GM19397 (cell line): ENCODE measurements around the gene EVC.
"Not testable (repeated sequence)": the region's sequence is repeated elsewhere in the genome, so short reads cannot be mapped to it uniquely, and the experiment has no call there.

Experiments used
- ATAC-seq: cut with Tn5 transposase; IDR thresholded peaks from one replicate; pipeline ENCODE4 v1.9.1; 2021; ENCODE audit warnings: mild to moderate bottlenecking, moderate library complexity; ENCODE audit not compliant: unreplicated experiment

The EVC gene

GRCh38 chr4:5836943-5837342 is 125.9 kb downstream of the EVC start:
- ATAC-seq = no peak

GRCh38 chr4:5837483-5837882 is 126.5 kb downstream of the EVC start:
- not testable (repeated sequence) for ATAC-seq

DNA sequence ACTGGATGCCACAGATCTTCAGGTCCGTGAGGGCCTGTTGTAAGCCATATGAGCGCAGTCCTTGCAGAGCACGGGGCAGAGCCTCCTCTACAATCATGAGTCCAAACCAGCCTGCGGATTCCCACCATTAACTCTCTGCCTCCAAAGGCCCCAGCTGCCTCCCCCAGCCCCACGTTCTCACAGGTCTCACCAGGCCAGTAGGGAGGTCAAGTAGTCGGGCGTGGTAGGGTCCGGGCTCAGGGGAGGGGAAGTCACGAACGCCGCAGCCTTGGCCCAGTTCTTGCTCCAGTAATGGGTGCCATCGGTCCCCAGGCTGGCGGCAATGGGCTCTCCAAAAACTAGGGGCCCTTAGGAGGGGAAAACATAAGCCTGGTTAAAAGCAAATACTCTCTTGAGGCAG is 128.3 kb downstream of the EVC start:
- ATAC-seq = no peak

DNA sequence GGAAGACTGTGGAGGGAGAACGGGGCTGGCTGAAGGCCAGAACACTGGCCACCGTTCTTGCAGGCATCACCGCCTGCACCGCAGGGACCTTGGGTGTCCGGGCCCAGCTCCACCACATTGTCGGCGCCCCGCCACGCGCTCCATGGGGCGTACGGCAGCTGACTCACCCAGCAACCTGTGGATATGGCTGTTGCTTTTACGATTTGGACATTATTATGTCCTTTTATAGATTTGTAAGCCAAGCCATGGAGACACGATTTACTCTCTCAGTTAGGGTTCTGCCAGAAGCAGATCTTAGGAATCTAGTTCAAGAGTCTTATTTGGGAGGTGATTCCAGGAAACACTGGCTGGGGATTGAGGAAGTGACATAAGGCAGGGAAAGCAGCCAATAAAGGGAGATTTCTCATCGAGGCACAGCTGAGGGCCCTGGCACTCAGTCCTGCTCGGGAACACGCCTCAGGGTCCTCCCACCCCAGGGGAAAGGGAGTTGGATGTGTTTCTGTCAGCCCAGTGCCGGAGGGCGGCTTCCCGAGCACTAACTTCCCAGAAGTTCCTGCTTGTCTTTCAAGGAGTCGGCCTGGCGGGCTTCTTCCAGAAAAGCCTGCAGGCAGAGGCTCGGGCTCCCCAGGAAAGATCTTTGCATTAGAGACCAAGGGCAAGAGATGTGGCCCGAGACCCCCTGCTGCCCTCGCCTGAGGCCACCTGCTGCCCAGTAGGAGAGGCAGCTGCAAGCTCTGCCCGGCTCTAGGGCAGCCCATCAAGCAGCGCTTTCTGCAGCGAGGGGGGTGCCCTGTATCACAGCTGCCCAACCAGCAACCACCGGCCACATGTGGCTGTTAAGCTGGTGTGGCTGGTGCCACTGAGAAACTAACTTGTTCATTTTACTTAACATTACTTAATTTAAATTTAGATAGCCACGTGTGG is 129.0 kb downstream of the EVC start:
- no peak for ATAC-seq

GRCh38 chr4:5842456-5842855 is 131.5 kb downstream of the EVC start:
- ATAC-seq = no peak

GRCh38 chr4:5843573-5844530 is 132.9 kb downstream of the EVC start:
- ATAC-seq = no peak

DNA sequence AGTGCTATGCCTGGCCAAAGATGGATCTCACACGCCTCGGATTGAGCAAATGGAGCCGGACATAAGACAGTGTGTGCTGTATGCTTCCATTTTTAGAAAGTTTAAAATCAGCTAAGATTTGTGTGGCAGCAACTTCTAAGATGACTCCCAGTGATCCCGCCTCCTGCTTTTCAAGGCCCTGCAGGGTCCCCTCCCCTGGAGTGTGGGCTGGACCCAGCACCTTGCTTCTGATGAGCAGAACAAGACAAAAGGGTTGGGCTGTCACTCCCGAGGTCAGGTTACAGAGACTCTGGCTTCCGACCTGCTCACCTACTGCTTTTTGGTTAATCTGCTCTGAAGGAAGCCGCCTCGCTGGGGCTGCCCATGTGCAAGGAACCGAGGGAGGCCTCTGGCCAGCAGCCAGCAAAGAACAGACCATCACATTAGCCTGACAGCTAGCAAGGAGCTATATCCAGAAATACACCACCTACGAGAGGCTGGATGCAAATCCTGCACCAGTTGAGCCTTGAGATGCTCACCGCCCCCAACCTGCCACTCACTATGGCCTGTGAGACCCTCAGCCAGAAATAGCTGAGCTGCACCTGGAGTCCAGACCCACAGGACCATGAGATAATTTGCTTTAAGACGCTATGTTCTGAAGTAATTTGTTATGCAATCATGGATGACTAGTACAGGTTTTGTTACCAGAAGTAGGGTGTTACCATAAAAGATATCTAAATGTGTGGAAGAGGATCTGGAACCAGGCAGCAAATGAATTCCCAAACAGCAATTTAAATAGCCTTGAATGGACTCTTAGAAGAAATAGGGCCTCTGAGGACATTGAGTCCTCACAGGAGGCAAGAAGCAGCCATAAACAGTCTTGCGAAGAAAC is 134.3 kb downstream of the EVC start:
- ATAC-seq = no peak

- no peak for ATAC-seq
These were observed 140.8 kb downstream of the EVC start for GRCh38 chr4:5851637-5852301.

DNA sequence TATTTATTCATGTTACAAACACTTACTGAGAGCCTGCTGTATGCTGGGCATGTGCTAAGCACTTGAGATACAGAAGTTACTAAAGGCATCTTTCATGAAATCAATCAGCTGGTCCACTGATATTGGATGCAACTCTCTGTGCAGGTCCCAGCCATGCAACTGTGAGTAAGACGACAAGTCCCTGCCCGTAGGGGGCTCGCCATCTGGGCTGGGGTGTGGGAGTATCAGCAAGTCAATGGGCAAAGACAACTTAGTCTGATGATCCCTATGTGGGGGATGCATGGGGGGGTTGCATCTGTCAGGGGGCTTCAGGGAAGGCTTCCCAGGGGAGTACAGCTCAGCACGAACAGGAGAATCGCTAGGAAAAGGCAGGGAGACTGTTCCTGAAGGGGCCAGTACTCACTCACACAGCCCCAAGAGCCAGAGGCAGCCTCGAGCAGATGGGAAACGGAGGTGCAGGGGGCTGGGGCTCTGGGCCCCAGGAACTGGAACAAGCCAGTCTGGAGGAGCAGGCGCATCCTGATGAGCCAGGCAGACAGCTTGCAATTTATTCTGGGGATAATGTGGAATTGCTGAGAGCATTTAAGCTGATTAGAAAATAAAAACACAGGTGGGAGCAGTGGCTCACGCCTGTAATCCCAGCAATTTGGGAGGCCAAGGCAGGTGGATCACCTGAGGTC is 141.7 kb downstream of the EVC start:
- ATAC-seq = no peak

GRCh38 chr4:5854929-5855328 is 143.9 kb downstream of the EVC start:
- ATAC-seq = no peak

GRCh38 chr4:5856362-5856761 is 145.4 kb downstream of the EVC start:
- not testable (repeated sequence) for ATAC-seq

GRCh38 chr4:5857199-5857598 is 146.2 kb downstream of the EVC start:
- no peak for ATAC-seq

GRCh38 chr4:5858020-5858769 is 147.2 kb downstream of the EVC start:
- ATAC-seq = no peak

DNA sequence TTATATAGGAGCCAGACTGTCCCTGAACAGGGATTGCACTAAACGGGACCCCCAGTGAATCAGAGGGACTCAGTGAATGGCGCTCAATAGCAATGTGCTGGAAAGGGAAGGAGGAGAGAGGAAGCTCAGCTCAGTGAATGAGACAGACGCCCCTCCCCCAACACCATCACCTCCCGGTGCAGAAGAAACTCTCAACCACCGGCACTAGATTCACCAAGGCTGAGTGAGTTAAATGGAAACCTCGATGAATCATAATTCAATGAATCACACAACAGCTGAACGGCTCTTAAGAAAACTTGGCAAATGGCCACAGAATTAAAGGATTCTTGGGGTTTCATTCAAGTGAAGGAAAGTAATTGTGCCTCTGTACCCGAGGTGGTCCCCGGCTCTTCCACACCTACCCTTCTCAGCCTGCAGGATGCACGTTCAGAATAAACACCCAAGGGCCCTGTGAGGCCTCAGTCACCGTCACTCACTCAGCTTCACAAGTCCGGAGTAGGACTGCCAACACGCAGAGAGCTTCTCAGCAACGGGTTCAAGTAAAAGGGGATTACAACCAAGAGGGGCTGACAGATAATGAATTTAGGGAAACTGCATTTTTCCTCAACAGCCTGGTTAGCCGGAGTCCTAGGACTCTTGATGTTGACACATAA is 152.6 kb downstream of the EVC start:
- no peak for ATAC-seq
